Urinary bladder (tissue), 4 donors: Measurements from ENCODE around the gene SND1. TPM values are rescaled to one million over a fixed set of nuclear protein-coding genes. Genes with fewer than 3 reads are reported as not detected.

Experiments used
- DNase-seq: peaks from one replicate; pipeline ENCODE4 v3.0.0-alpha.2; 2015; ENCODE audit errors: extremely low spot score
- H3K27ac ChIP-seq: one replicate; pipeline ENCODE4 v1.5.1; 2013; ENCODE audit warnings: low read depth, mild to moderate bottlenecking, moderate library complexity
- H3K36me3 ChIP-seq: one replicate; pipeline ENCODE4 v1.6.1; 2013; ENCODE audit warnings: mild to moderate bottlenecking, moderate library complexity; ENCODE audit not compliant: insufficient read depth
- H3K4me1 ChIP-seq: one replicate; pipeline ENCODE4 v1.6.1; 2013; ENCODE audit warnings: mild to moderate bottlenecking, moderate library complexity; ENCODE audit not compliant: insufficient read depth
- H3K4me3 ChIP-seq: one replicate; pipeline ENCODE4 v1.5.1; 2013; ENCODE audit warnings: low read depth, low read length
- WGBS: extraction: QIAGEN DNeasy Blood & Tissue Kit; methylation state at CpG from one replicate; pipeline ENCODE4 v1.1.7; 2013; 5-methylcytosine and 5-hydroxymethylcytosine counted together
- polyA plus RNA-seq: library from polyadenylated mRNA; stranded (reverse); fragments of 200-250 nt; gene quantifications from one replicate; pipeline ENCODE4 v1.2.3, GENCODE V29; 2013
- total RNA-seq: library from RNA; depleted of rRNA; stranded (reverse); fragments of >200 nt; gene quantifications from one replicate; pipeline ENCODE4 v1.2.3, GENCODE V29; 2014
- donor health status: healthy with polysubstance abuse.
- donor health status: healthy.

Gene SND1
- total and polyA plus RNA-seq, 2 donors = 89.8 to 102 TPM

DNA sequence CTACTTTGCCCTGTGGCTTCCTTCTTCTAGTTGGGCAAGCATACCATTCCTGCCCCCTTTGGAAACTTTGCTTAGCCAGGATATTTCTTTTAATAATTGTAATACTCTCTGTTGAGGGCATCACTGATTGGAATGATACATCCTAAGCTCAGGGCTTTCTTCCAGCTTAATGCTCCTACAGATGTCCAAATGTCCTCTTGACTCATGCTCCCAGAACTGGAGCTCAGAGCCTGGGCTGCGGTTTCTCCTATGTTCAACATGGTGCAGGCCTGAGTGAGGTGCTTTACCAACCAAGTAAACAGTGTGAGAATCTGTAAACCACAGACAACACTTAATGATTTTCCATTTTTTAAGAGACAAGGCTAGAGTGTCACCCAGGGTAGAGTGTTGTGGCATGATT lies 270.7 kb downstream of the SND1 start:
- DNase-seq = no peak
- H3K36me3 ChIP-seq = no peaks in the 10 kb centered on the region
- 97% methylated on average over 1 of the region's 1 CpG for WGBS
- no peak overlapping the region for H3K4me3 ChIP-seq
- no peaks in the 10 kb centered on the region for H3K4me1 ChIP-seq
- H3K27ac ChIP-seq = no peak overlapping the region

DNA sequence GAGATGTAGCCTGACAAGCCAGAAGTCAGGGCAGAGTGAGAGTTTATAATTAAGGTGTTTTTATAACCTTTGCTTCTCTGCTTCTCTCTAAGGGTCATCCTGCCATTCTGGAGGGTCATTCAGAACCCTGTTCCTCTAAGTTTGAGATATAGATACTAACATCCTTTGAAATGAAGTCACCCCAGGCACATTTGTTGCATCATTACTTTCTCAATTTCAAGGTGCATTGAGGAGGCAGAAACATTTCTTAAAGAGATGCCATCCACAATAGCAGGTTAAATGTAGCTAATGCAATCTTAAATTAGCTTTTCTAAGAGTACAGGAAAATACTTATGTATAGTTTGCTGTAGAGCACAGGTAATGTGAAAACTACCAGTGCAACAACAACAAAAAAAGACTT lies 272.9 kb downstream of the SND1 start:
- no peaks in the 10 kb centered on the region for H3K36me3 ChIP-seq
- H3K4me3 ChIP-seq = no peak overlapping the region
- no peaks in the 10 kb centered on the region for H3K4me1 ChIP-seq
- no peak for DNase-seq
- no peak overlapping the region for H3K27ac ChIP-seq

DNA sequence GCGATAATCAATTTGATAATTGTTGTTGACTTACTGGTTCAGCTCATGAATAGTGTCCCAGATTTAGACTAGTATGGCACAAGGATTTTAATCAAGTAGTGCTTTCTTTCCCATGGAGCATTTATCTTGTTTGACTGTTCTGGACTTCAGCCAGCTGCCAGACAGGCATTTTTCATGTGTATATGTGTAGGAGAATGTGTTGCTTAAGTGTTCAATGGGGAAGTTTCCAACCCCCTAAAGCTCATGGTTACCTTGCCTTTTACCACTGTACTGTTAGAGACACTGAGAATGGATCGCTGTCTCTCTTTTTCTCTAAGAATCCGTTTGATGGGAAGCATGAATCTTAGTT lies 275.3 kb downstream of the SND1 start:
- Histone ChIP-seq H3K4me3 (no peak overlapping the region), H3K27ac (no peak overlapping the region), H3K4me1 (no peaks in the 10 kb centered on the region), H3K36me3 (no peaks in the 10 kb centered on the region)
- WGBS = 66% methylated on average over 3 of the region's 3 CpGs
- no peak for DNase-seq

DNA sequence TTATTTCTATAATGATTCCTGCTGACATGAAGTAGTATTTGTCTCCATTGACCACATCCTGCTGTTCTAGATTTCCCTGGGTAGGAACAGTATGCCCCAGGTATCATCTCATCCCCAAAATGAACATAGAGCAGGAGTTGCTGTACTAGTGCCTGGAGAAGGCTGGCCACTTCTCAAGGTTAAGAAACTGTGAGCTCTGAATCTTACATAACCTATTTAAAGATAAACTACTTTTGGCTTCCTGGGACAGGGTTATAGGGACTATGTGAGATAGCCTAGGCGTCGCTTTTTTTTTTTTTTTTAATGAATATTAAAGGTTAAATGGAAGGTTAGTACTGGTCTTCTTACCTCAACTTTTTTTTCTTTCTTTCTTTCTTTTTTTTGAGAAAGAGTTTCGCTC lies 276.2 kb downstream of the SND1 start:
- H3K4me3 ChIP-seq = no peak overlapping the region
- no peaks in the 10 kb centered on the region for H3K4me1 ChIP-seq
- DNase-seq = no peak
- WGBS = 93% methylated on average over 3 of the region's 3 CpGs
- no peaks in the 10 kb centered on the region for H3K36me3 ChIP-seq
- H3K27ac ChIP-seq = no peak overlapping the region

DNA sequence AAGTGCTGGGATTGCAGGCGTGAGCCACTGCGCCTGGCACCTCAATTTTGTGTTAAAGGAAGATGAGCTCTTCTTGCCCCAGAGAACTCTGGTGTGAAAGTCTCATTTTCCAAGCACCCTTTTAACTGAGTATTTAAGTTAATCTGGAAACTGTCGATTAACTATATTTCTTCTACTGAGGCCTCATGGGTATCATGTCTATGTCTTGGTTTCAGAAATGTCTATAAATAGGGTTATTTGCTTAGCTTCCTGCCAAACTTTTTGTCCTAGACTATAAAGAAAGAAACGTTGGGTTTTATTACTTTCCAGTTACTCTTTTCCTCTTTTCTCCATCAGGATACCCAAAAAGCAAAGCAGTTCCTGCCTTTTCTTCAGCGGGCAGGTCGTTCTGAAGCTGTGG lies 276.9 kb downstream of the SND1 start:
- Histone ChIP-seq H3K4me1 (no peaks in the 10 kb centered on the region), H3K36me3 (no peaks in the 10 kb centered on the region), H3K27ac (no peak overlapping the region), H3K4me3 (no peak overlapping the region)
- WGBS = 83% methylated on average over 6 of the region's 6 CpGs
- DNase-seq = no peak

DNA sequence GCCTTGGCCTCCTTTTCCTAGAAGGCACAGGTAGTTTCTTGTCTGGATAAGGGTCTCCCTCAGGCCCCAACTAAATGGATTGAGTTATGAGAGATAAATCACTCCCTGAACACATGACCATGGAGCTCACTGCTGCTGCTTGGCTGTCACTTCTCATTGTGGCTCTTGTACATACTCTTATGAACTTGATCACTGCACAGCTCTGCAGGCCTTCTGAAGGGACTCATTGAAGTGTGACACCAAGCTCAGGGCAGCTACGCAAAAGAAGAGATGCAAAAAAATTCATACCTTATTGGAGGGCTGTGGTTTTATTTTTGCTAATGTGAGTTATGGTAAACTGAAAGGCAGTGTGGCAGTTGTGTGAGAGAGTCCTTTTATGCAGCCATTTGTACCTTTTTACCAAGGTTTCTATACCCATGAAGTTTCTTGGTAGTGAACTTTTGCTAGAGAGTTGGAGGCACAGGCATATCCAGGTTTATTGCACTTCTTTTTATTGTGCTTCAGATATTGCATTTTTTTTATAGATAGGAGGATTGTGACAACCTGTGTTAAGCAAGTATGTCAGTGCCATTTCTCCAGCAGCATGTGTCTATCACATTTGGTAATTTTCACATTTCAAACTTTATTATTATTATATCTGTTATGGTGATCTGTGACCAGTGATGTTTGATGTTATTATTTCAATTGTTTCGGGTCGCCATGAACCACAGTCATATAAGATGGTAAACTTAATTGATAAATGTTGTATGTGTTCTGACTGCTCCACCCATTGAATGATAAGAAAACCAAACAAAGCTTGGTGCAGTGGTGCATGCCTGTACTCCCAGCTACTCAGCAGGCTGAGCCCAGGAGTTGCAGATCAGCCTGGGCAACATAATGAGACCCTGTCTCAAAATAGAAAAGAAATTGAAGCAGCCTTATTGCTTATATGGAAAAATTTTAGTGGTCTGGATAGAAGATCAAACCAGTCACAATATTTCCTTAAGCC lies 278.6 kb downstream of the SND1 start:
- H3K4me1 ChIP-seq = no peaks in the 10 kb centered on the region
- H3K36me3 ChIP-seq = no peaks in the 10 kb centered on the region
- no peak overlapping the region for H3K27ac ChIP-seq
- DNase-seq = no peak
- 93% methylated on average over 3 of the region's 3 CpGs for WGBS
- H3K4me3 ChIP-seq = no peak overlapping the region

DNA sequence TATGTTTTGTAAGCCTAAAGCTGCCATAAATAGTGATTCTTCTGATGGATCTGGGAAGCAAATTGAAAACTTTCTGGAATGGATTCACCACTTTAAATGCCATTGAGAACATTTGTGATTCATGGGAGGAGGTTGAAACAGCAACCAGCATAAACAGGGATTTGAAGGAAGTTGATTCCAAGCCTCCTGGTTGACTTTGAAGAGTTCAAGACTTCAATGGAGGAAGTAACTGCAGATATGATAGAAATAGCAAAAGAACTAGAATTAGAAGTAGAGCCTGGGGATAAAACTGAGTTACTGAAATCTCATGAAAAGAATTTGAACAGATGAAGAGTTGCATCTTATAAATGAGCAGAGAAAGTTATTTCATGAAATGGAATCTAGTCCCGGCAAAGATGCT lies 280.1 kb downstream of the SND1 start:
- no peak for DNase-seq
- Histone ChIP-seq H3K27ac (no peak overlapping the region), H3K36me3 (no peaks in the 10 kb centered on the region), H3K4me1 (no peaks in the 10 kb centered on the region), H3K4me3 (no peak overlapping the region)
- 99% methylated on average over 1 of the region's 1 CpG for WGBS

DNA sequence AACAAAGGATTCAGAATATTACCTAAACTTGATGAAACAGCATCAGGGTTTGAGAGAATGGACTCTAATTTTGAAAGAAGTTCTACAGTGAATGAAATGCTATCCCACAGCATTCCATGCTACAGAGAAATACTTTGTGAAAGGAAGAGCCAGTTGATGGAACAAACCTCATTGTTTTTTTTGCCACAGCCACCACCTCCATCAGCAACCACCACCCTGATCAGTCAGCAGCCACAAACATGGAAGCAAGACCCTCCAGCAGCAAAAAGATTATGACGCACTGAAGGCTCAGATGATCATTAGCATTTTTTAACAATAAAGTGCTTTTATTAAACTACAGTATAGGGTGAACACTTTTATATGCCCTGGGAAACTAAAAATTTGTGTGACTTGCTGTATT lies 280.5 kb downstream of the SND1 start:
- Histone ChIP-seq H3K4me3 (no peak overlapping the region), H3K4me1 (no peaks in the 10 kb centered on the region), H3K27ac (no peak overlapping the region), H3K36me3 (no peaks in the 10 kb centered on the region)
- no peak for DNase-seq
- 95% methylated on average over 1 of the region's 1 CpG for WGBS

DNA sequence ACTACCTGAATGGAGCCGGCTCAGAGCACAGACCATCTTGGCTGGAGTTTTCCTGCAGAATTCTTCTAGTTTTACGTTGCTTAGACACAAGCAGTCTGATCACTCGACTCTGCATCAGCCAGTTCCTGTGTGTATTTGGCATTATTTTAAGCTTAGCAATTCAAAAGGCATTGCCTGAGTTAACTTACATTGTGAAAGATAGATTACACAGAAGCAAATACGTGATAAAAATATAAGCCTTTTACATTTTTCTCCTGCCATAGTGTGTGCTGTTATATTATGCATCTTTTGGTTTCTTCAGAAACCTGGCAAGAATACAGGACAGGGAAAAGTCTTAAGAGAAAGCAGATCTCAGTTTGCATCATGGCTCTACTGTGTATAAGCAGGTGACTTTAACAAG lies 281.2 kb downstream of the SND1 start:
- Histone ChIP-seq H3K4me1 (no peaks in the 10 kb centered on the region), H3K4me3 (no peak overlapping the region), H3K36me3 (no peaks in the 10 kb centered on the region), H3K27ac (no peak overlapping the region)
- no peak for DNase-seq
- WGBS = 56% methylated on average over 4 of the region's 4 CpGs

DNA sequence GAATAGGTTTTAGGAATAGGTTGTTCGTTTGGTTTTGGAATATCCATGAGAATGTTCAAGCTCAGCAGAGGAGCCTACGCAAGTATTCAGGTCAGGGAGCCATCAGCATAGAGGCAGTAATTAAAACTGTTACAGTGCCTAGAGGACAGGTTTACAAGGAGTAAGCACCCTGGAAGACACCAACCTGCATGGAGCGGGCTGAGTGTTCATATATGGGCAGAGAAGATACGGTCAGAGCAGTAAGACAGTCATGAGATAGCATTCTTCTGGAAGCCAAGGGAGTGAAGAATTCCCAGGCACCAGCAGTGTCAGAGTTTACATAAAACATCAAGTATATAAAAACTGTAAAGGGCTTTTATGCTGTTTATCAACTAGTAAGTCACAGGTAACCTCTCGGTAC lies 282.7 kb downstream of the SND1 start:
- Histone ChIP-seq H3K4me1 (no peaks in the 10 kb centered on the region), H3K36me3 (no peaks in the 10 kb centered on the region), H3K27ac (no peak overlapping the region), H3K4me3 (no peak overlapping the region)
- no peak for DNase-seq
- WGBS = 85% methylated on average over 5 of the region's 5 CpGs

DNA sequence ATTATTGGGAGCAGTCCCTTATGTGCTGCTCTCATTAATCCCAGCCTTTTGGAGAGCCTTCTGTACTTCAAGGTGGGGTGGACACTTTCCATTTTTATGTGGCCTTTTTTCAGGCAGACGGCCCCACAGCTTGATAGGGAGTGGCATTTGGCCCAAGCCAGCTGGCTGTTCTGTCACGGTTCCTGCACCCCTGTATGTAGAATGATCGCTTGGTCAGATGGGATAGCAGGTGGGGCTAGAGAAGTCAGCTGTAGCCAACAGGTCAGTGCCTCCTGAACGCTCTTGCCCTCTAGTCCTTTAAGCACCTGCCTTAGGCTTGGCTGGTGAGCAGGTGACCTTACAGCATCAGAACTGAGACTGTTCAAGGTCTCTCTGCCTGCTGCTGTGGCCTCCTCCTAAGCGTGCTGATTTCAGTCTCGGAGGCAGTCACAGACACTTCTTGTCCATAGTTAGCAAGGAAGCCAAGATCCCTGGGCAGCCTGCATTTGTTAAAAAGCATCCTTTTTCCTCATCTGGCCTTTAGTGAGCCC lies 283.9 kb downstream of the SND1 start:
- no peak for DNase-seq
- WGBS = 91% methylated on average over 6 of the region's 6 CpGs
- no peak overlapping the region for H3K4me3 ChIP-seq
- H3K4me1 ChIP-seq = no peaks in the 10 kb centered on the region
- H3K36me3 ChIP-seq = no peaks in the 10 kb centered on the region
- H3K27ac ChIP-seq = no peak overlapping the region

DNA sequence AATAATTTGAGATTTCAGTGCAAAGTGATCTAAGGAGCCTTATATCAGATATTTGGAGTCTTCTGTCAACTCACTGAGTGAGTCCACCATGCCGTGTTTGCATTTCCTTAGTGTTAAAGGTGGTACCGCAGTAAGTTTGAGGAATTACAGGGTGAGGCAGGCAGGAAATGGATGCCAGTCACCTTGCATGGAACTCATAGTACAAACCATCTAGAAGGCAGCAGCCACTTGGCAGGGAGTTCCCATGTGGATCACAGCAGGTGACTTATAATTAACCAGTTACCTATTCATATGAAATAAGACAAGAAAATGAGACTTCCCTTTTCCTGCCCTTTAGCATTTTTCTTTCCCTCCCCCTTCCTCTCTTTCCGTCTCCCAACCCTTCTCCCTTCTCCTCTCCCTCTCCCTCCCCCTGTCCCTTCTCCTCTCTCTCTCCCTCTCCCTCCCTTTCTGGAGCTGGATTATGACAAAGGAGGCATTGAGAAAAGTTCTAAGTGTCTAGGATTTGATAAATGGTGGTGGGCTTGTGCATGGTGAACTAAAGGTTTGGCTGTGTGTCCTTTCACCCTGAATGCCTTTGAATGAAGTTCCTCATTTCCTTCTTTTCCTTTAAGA lies 285.2 kb downstream of the SND1 start:
- Histone ChIP-seq H3K27ac (no peak overlapping the region), H3K36me3 (no peaks in the 10 kb centered on the region), H3K4me1 (no peaks in the 10 kb centered on the region), H3K4me3 (no peak overlapping the region)
- DNase-seq = no peak
- WGBS = 88% methylated on average over 3 of the region's 3 CpGs

DNA sequence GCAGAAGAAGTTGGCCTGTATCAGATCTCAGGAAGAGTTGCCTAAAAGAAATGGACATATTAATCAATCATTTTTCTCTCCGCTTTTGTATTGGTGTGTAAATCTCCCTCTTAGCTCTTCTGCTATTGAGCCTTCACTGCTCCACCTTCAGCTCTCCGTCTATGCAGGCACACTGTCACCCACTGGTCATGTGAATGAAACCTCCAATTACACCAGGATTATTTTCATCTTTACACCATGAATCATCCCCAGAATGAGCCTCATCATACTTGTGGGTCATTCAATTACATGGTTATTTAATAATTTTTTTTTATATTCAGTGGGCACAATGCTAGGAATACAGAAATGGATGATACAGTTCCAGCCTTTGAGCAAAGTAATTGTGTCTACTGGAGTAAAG lies 286.6 kb downstream of the SND1 start:
- no peaks in the 10 kb centered on the region for H3K4me1 ChIP-seq
- H3K36me3 ChIP-seq = no peaks in the 10 kb centered on the region
- H3K4me3 ChIP-seq = no peak overlapping the region
- 90% methylated on average over 2 of the region's 2 CpGs for WGBS
- H3K27ac ChIP-seq = no peak overlapping the region
- no peak for DNase-seq
